GM18505 (cell line): ENCODE measurements around the gene GADL1.

ENCODE experiments used
- ATAC-seq: cut with Tn5 transposase; IDR thresholded peaks from one replicate; pipeline ENCODE4 v1.9.1; 2021; ENCODE audit not compliant: unreplicated experiment
- POLR2A ChIP-seq: IDR thresholded peaks from 4 replicates; pipeline ENCODE4 v1.6.1; 2011; ENCODE audit warnings: borderline replicate concordance; ENCODE audit not compliant: insufficient read depth, insufficient read length; ENCODE audit errors: extremely low read depth

The GADL1 gene

GRCh38 chr3:30912301-30912700 lies 17.8 kb upstream of the GADL1 start:
- no peak for ATAC-seq
- no peak for TF ChIP-seq POLR2A

GRCh38 chr3:30908456-30909037 lies 14.1 kb upstream of the GADL1 start:
- ATAC-seq, result no peak
- no peak for TF ChIP-seq POLR2A

- no peak for ATAC-seq
- no peak for TF ChIP-seq POLR2A
Observed at GRCh38 chr3:30904996-30905395, 10.5 kb upstream of the GADL1 start.

DNA sequence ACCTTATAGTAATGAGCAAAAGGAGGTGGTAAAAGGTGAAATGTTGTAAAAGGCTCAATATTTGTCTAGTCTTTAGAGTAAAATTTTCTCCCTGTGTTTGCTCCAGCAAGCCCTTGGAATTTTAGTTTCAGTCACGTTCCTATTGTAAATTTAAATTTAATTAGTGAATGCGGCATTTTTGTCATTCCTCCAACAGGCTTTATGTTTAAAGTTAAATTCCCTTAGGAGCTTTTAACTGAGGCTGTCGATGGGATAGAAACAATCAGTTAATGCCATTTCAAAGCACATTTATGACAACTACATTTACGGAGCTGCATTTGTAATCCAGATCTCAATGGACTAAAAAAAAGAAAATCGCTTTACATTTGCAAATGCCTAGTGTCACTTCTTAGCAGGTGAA lies 868 bp upstream of the GADL1 start:
- TF ChIP-seq POLR2A, result no peak
- no peak for ATAC-seq

GRCh38 chr3:30893678-30894325 lies 659 bp downstream of the GADL1 start:
- TF ChIP-seq POLR2A, result no peak
- ATAC-seq, result no peak

- TF ChIP-seq POLR2A, result no peak
- ATAC-seq, result no peak
Observed at GRCh38 chr3:30890907-30891306, 3.6 kb downstream of the GADL1 start.

DNA sequence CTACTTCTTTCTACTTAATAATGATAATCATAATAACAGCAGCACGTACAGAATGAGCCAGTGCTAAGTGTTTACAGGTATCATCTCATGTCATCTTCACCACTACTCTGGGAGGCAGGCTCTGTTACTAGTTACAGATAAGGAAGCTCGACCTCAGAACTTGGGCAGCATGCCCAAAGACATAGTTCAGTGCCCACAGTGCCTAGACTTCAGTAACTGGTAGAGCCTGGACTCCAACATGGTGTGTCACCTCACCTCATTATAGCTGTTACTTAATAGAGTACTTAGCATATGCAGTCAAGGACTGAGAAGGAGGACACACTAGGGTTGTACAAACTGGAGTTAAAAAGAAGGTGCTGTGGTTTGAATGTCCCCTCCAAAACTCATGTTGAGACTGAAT lies 7.6 kb downstream of the GADL1 start:
- no peak for TF ChIP-seq POLR2A
- no peak for ATAC-seq

- TF ChIP-seq POLR2A, result no peak
- ATAC-seq, result no peak
Observed at GRCh38 chr3:30878862-30879261, 15.6 kb downstream of the GADL1 start.

DNA sequence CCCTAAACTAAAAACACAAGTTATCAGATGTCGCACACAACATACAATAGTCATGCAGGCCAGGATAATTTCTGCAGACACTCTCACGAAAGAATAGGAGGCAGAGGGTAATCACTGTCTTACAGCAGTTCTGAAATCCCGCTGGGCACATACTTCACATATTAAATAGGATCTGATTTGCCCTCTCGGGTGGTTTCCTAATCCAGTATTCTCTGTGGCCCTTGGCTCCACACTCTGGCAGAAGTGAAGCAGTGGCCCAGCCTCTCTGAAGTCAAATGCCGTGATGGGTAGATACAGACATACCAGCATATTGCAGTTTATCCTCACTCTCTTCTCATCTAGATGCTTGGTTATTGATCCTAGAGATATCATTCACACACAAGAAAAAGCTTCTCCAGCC lies 19.0 kb downstream of the GADL1 start:
- ATAC-seq, result no peak
- TF ChIP-seq POLR2A, result no peak

DNA sequence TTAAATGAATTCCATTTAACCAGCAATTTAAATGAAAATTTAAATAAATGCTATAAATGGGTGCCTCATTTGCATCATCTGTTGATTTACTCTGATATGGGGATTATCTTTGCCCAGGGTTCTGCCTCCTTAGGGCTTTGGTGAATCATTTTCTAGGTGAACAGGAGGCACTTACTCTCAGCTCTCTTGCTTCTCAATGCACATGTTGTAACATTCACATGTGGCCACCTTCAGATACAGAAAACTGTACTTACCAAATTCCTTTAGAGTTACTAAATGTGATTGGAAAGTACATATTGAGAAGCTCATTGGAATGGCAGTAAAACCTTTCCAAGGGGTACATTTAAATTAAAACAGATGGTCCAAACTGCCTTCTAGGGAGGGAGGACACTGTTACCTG lies 20.8 kb downstream of the GADL1 start:
- TF ChIP-seq POLR2A, result no peak
- no peak for ATAC-seq

GRCh38 chr3:30872879-30873278 lies 21.6 kb downstream of the GADL1 start:
- ATAC-seq, result no peak
- TF ChIP-seq POLR2A, result no peak

- TF ChIP-seq POLR2A, result no peak
- ATAC-seq, result no peak
Observed at GRCh38 chr3:30871720-30872119, 22.7 kb downstream of the GADL1 start.

GRCh38 chr3:30864836-30865235 lies 29.6 kb downstream of the GADL1 start:
- TF ChIP-seq POLR2A, result no peak
- no peak for ATAC-seq

- TF ChIP-seq POLR2A, result no peak
- no peak for ATAC-seq
Observed at GRCh38 chr3:30864132-30864531, 30.3 kb downstream of the GADL1 start.
